HEK293 (cell line): Measurements from ENCODE around the gene CALHM3.
A peak's percentile ranks its signal among the peaks of the same experiment; 100 is the strongest.

Source experiments
- GLIS2 ChIP-seq: fragments of 450-650 bp; formaldehyde crosslinking; IDR thresholded peaks from 2 replicates; pipeline ENCODE4 v1.5.1; 2016; ENCODE audit warnings: missing biosample characterization, missing genetic modification characterization
- HOXA7 ChIP-seq: sonication (generic); formaldehyde crosslinking; IDR thresholded peaks from 2 replicates; pipeline ENCODE4 v1.8.1; 2022; ENCODE audit warnings: missing genetic modification reagents, borderline replicate concordance
- OVOL3 ChIP-seq: fragments of 450-650 bp; formaldehyde crosslinking; IDR thresholded peaks from 2 replicates; pipeline ENCODE4 v1.5.1; 2016; ENCODE audit warnings: missing biosample characterization, missing genetic modification characterization
- PRDM6 ChIP-seq: fragments of 450-650 bp; formaldehyde crosslinking; IDR thresholded peaks from 2 replicates; pipeline ENCODE4 v1.5.1; 2017; ENCODE audit warnings: missing biosample characterization, missing genetic modification characterization
- YY1 ChIP-seq: fragments of 450-650 bp; formaldehyde crosslinking; IDR thresholded peaks from 2 replicates; pipeline ENCODE4 v1.5.1; 2018; ENCODE audit warnings: missing biosample characterization, missing genetic modification characterization
- ZBTB10 ChIP-seq: fragments of 450-650 bp; formaldehyde crosslinking; IDR thresholded peaks from 2 replicates; pipeline ENCODE4 v1.5.1; 2016; ENCODE audit warnings: missing biosample characterization, missing genetic modification characterization
- ZBTB26 ChIP-seq: fragments of 450-650 bp; formaldehyde crosslinking; optimal IDR thresholded peaks from 2 replicates; pipeline ENCODE3; 2016; ENCODE audit warnings: missing biosample characterization, mild to moderate bottlenecking, missing genetic modification characterization
- ZBTB7A ChIP-seq: fragments of 450-650 bp; formaldehyde crosslinking; IDR thresholded peaks from 2 replicates; pipeline ENCODE4 v1.5.1; 2016; ENCODE audit warnings: low read depth, missing biosample characterization, missing genetic modification characterization
- ZFP69B ChIP-seq: fragments of 450-650 bp; formaldehyde crosslinking; IDR thresholded peaks from 2 replicates; pipeline ENCODE4 v1.5.1; 2016; ENCODE audit warnings: missing biosample characterization, missing genetic modification characterization
- ZNF311 ChIP-seq: fragments of 450-650 bp; formaldehyde crosslinking; IDR thresholded peaks from 2 replicates; pipeline ENCODE4 v1.5.1; 2017; ENCODE audit warnings: missing biosample characterization, missing genetic modification characterization, borderline replicate concordance
- ZNF341 ChIP-seq: fragments of 450-650 bp; formaldehyde crosslinking; IDR thresholded peaks from 2 replicates; pipeline ENCODE4; 2016; ENCODE audit warnings: low read depth, missing biosample characterization, missing genetic modification characterization
- ZNF501 ChIP-seq: fragments of 450-650 bp; formaldehyde crosslinking; IDR thresholded peaks from 2 replicates; pipeline ENCODE4 v1.5.1; 2016; ENCODE audit warnings: missing biosample characterization, missing genetic modification characterization
- ZNF596 ChIP-seq: fragments of 450-650 bp; IDR thresholded peaks from 2 replicates; pipeline ENCODE4 v1.5.0; 2018; ENCODE audit warnings: missing biosample characterization, mild to moderate bottlenecking, missing genetic modification characterization, moderate library complexity
- ZNF629 ChIP-seq: fragments of 450-650 bp; formaldehyde crosslinking; IDR thresholded peaks from 2 replicates; pipeline ENCODE4 v1.5.1; 2017; ENCODE audit warnings: missing biosample characterization, missing genetic modification characterization
- ZNF654 ChIP-seq: fragments of 450-650 bp; formaldehyde crosslinking; IDR thresholded peaks from 2 replicates; pipeline ENCODE4 v1.5.1; 2016; ENCODE audit warnings: low read depth, missing biosample characterization, missing genetic modification characterization
- ZNF692 ChIP-seq: fragments of 450-650 bp; formaldehyde crosslinking; IDR thresholded peaks from 2 replicates; pipeline ENCODE4 v1.5.1; 2016; ENCODE audit warnings: missing biosample characterization, missing genetic modification characterization
- ZNF701 ChIP-seq: fragments of 450-650 bp; formaldehyde crosslinking; IDR thresholded peaks from 2 replicates; pipeline ENCODE4 v1.5.1; 2016; ENCODE audit warnings: missing biosample characterization, missing genetic modification characterization
- ZNF776 ChIP-seq: fragments of 450-650 bp; formaldehyde crosslinking; IDR thresholded peaks from 2 replicates; pipeline ENCODE4 v1.5.0; 2017; ENCODE audit warnings: missing biosample characterization, missing genetic modification characterization, borderline replicate concordance
- ZNF791 ChIP-seq: fragments of 450-650 bp; formaldehyde crosslinking; IDR thresholded peaks from 2 replicates; pipeline ENCODE4 v1.5.1; 2016; ENCODE audit warnings: missing biosample characterization, missing genetic modification characterization
- TF ChIP-seq, protein P1 (sequence below): fragments of 450-650 bp; formaldehyde crosslinking; IDR thresholded peaks from 2 replicates; pipeline ENCODE4 v1.5.1; 2016; ENCODE audit warnings: missing biosample characterization, missing genetic modification characterization, borderline replicate concordance
- TF ChIP-seq, protein P2 (sequence below): fragments of 450-650 bp; formaldehyde crosslinking; IDR thresholded peaks from 2 replicates; pipeline ENCODE4 v1.5.1; 2016; ENCODE audit warnings: missing biosample characterization, missing genetic modification characterization
- TF ChIP-seq, protein P3 (sequence below): fragments of 450-650 bp; formaldehyde crosslinking; IDR thresholded peaks from 2 replicates; pipeline ENCODE4 v1.5.1; 2016; ENCODE audit warnings: missing biosample characterization, missing genetic modification characterization

CALHM3 gene

GRCh38 chr10:103493916-103494877 lies 15.2 kb upstream of the CALHM3 start (continued):
- TF ChIP-seq ZNF341 (tag by site-specific recombination) (no peak; the same call in 1 of the 2 replicates), ZNF629 (tag by site-specific recombination) (no peak), ZNF692 (peak; percentile 21; the same call in 1 of the 2 replicates), ZBTB26 (tag by site-specific recombination) (peak; percentile 70), YY1 (tag by site-specific recombination) (no peak), ZFP69B (tag by site-specific recombination) (no peak), ZNF776 (tag by site-specific recombination) (no peak), PRDM6 (tag by site-specific recombination) (no peak), ZNF654 (no peak), ZNF596 (tag by site-specific recombination) (no peak), ZNF311 (tag by site-specific recombination) (no peak), ZNF701 (tag by site-specific recombination) (no peak), OVOL3 (no peak), HOXA7 (CRISPR knock-in tag) (no peak), GLIS2 (peak; percentile 89), ZNF791 (tag by site-specific recombination) (no peak), ZBTB10 (tag by site-specific recombination) (peak; percentile 73), ZNF501 (no peak), ZBTB7A (tag by site-specific recombination) (0 out of 2 replicates have a peak, but pooled peaks have one; percentile 31)
- TF ChIP-seq, protein P1, sequence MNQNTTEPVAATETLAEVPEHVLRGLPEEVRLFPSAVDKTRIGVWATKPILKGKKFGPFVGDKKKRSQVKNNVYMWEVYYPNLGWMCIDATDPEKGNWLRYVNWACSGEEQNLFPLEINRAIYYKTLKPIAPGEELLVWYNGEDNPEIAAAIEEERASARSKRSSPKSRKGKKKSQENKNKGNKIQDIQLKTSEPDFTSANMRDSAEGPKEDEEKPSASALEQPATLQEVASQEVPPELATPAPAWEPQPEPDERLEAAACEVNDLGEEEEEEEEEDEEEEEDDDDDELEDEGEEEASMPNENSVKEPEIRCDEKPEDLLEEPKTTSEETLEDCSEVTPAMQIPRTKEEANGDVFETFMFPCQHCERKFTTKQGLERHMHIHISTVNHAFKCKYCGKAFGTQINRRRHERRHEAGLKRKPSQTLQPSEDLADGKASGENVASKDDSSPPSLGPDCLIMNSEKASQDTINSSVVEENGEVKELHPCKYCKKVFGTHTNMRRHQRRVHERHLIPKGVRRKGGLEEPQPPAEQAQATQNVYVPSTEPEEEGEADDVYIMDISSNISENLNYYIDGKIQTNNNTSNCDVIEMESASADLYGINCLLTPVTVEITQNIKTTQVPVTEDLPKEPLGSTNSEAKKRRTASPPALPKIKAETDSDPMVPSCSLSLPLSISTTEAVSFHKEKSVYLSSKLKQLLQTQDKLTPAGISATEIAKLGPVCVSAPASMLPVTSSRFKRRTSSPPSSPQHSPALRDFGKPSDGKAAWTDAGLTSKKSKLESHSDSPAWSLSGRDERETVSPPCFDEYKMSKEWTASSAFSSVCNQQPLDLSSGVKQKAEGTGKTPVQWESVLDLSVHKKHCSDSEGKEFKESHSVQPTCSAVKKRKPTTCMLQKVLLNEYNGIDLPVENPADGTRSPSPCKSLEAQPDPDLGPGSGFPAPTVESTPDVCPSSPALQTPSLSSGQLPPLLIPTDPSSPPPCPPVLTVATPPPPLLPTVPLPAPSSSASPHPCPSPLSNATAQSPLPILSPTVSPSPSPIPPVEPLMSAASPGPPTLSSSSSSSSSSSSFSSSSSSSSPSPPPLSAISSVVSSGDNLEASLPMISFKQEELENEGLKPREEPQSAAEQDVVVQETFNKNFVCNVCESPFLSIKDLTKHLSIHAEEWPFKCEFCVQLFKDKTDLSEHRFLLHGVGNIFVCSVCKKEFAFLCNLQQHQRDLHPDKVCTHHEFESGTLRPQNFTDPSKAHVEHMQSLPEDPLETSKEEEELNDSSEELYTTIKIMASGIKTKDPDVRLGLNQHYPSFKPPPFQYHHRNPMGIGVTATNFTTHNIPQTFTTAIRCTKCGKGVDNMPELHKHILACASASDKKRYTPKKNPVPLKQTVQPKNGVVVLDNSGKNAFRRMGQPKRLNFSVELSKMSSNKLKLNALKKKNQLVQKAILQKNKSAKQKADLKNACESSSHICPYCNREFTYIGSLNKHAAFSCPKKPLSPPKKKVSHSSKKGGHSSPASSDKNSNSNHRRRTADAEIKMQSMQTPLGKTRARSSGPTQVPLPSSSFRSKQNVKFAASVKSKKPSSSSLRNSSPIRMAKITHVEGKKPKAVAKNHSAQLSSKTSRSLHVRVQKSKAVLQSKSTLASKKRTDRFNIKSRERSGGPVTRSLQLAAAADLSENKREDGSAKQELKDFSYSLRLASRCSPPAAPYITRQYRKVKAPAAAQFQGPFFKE (tag by site-specific recombination) = no peak
- TF ChIP-seq, protein P2, sequence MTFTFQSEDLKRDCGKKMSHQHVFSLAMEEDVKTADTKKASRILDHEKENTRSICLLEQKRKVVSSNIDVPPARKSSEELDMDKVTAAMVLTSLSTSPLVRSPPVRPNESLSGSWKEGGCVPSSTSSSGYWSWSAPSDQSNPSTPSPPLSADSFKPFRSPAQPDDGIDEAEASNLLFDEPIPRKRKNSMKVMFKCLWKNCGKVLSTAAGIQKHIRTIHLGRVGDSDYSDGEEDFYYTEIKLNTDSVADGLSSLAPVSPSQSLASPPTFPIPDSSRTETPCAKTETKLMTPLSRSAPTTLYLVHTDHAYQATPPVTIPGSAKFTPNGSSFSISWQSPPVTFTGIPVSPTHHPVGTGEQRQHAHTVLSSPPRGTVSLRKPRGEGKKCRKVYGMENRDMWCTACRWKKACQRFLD (tag by site-specific recombination) = no peak
- TF ChIP-seq, protein P3, sequence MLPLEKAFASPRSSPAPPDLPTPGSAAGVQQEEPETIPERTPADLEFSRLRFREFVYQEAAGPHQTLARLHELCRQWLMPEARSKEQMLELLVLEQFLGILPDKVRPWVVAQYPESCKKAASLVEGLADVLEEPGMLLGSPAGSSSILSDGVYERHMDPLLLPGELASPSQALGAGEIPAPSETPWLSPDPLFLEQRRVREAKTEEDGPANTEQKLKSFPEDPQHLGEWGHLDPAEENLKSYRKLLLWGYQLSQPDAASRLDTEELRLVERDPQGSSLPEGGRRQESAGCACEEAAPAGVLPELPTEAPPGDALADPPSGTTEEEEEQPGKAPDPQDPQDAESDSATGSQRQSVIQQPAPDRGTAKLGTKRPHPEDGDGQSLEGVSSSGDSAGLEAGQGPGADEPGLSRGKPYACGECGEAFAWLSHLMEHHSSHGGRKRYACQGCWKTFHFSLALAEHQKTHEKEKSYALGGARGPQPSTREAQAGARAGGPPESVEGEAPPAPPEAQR (tag by site-specific recombination) = no peak
